Cortex of kidney (tissue), 1 donor: ENCODE measurements around the gene ZKSCAN8.

Source experiments
- DNase-seq: peaks from one replicate; lab custom pipeline; 2025; lab: John Stamatoyannopoulos, UW

Gene ZKSCAN8

GRCh38 chr6:28139860-28140543, 1.7 kb upstream of the ZKSCAN8 start:
- DNase-seq: no peak

GRCh38 chr6:28140616-28141015, 1.1 kb upstream of the ZKSCAN8 start:
- no peak for DNase-seq

- no peak for DNase-seq
These were observed 763 bp downstream of the ZKSCAN8 start for GRCh38 chr6:28142446-28142845.

- no peak for DNase-seq
These were observed 3.5 kb downstream of the ZKSCAN8 start for GRCh38 chr6:28145231-28145630.

- no peak for DNase-seq
These were observed 10.8 kb downstream of the ZKSCAN8 start for GRCh38 chr6:28152531-28152930.

GRCh38 chr6:28153546-28153945, 11.9 kb downstream of the ZKSCAN8 start:
- DNase-seq: no peak

GRCh38 chr6:28154357-28154756, 12.7 kb downstream of the ZKSCAN8 start:
- no peak for DNase-seq

GRCh38 chr6:28158318-28158717, 16.6 kb downstream of the ZKSCAN8 start:
- no peak for DNase-seq

GRCh38 chr6:28159029-28159607, 17.4 kb downstream of the ZKSCAN8 start:
- DNase-seq: no peak

- DNase-seq: no peak
These were observed 18.6 kb downstream of the ZKSCAN8 start for GRCh38 chr6:28160233-28160632.

- DNase-seq: no peak
These were observed 19.9 kb downstream of the ZKSCAN8 start for GRCh38 chr6:28161410-28162079.

GRCh38 chr6:28165563-28165962, 23.9 kb downstream of the ZKSCAN8 start:
- DNase-seq: no peak

GRCh38 chr6:28167068-28167467, 25.4 kb downstream of the ZKSCAN8 start:
- DNase-seq: no peak

GRCh38 chr6:28167926-28168325, 26.2 kb downstream of the ZKSCAN8 start:
- DNase-seq: no peak

GRCh38 chr6:28171271-28171670, 29.6 kb downstream of the ZKSCAN8 start:
- no peak for DNase-seq

- no peak for DNase-seq
These were observed 30.3 kb downstream of the ZKSCAN8 start for GRCh38 chr6:28172006-28172405.

GRCh38 chr6:28176373-28176772, 34.7 kb downstream of the ZKSCAN8 start:
- no peak for DNase-seq

GRCh38 chr6:28182255-28182654, 40.6 kb downstream of the ZKSCAN8 start:
- DNase-seq: no peak

- no peak for DNase-seq
These were observed 46.7 kb downstream of the ZKSCAN8 start for GRCh38 chr6:28188111-28188979.

- no peak for DNase-seq
These were observed 58.3 kb downstream of the ZKSCAN8 start for GRCh38 chr6:28200020-28200419.

- no peak for DNase-seq
These were observed 61.5 kb downstream of the ZKSCAN8 start for GRCh38 chr6:28203201-28203600.

GRCh38 chr6:28205879-28206278, 64.2 kb downstream of the ZKSCAN8 start:
- no peak for DNase-seq
